AG04450 (cell line): ENCODE data around the gene CELF5. TPM values are rescaled to one million over a fixed set of nuclear protein-coding genes. Genes with fewer than 3 reads are reported as not detected.

ENCODE experiments used
- CTCF ChIA-PET: fragments of 300-600, 350-600 bp; formaldehyde crosslinking; extraction: SDS; loops from one replicate; lab custom pipeline; 2022; ENCODE audit warnings: antibody characterized with exemption, inconsistent platforms; lab: Charles Lee
- POLR2A ChIA-PET: fragments of 350-600 bp; formaldehyde crosslinking; extraction: SDS; loops from one replicate; lab custom pipeline; 2021; ENCODE audit warnings: antibody characterized with exemption, inconsistent platforms; lab: Yijun Ruan, JAX
- DNase-seq: peaks from one replicate; pipeline ENCODE4 v3.0.0-alpha.2; 2011; ENCODE audit warnings: low read depth, low spot score
- H3K27ac ChIP-seq: one replicate; pipeline ENCODE4 v1.5.1; 2012; ENCODE audit warnings: low read depth, low read length, control low read depth
- H3K27me3 ChIP-seq: one replicate; pipeline ENCODE4 v1.6.0; 2012; ENCODE audit warnings: low read length; ENCODE audit not compliant: control insufficient read depth, insufficient read depth
- H3K4me3 ChIP-seq: 2 replicates; pipeline ENCODE4 v1.5.1; 2011; ENCODE audit warnings: mild to moderate bottlenecking, low read depth, low read length, control low read depth
- H3K9me3 ChIP-seq: 2 replicates; pipeline ENCODE4 v1.5.1; 2012; ENCODE audit warnings: low read length; ENCODE audit not compliant: control insufficient read depth, insufficient read depth
- polyA plus RNA-seq: library from polyadenylated mRNA; depleted of rRNA; stranded (reverse); fragments of >200 nt; gene quantifications from 2 replicates; pipeline ENCODE4 v1.2.3, GENCODE V29; 2011; rRNA removed
- TF ChIP-seq, protein P1 (sequence below): IDR thresholded peaks from 2 replicates; pipeline ENCODE4 v1.5.1; 2011; ENCODE audit warnings: low read depth, low read length, control low read depth, inconsistent platforms

The CELF5 gene
- polyA plus RNA-seq, 1 experiment = not detected

DNA sequence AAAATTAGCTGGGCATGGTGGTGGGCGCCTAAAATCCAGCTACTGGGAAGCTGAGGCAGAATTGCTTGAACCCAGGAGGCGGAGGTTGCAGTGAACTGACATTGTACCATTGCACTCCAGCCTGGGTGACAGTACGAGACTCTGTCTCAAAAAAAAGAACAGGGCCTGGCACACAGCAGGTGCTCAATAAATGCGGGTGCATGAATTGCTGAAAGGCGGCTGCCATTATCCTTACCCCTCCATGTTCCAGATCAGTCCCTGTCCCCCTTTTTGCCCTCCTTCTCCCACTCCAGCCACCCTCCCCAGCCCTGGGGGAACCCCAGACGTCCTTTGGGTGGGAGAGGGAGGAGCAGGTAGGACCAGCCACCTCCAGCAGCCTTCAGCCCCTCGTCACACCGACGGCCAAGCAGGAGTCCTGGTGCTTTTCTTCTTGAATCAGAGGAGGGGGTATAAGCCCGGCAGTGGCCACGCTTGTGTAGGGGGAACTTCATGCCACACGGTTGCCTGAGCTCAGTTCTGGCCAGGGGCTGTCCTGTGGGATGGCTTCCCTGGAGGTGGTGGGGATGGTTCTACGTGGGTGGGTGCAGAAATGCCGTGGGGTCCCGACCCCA is 121.5 kb downstream of the CELF5 start:
- Histone ChIP-seq H3K27ac (peak overlapping the region; percentile 11), H3K9me3 (peaks cover 5% of the 10 kb centered on the region; the same call in 1 of the 2 replicates), H3K4me3 (no peak overlapping the region), H3K27me3 (no peaks in the 10 kb centered on the region)
- TF ChIP-seq, protein P1, sequence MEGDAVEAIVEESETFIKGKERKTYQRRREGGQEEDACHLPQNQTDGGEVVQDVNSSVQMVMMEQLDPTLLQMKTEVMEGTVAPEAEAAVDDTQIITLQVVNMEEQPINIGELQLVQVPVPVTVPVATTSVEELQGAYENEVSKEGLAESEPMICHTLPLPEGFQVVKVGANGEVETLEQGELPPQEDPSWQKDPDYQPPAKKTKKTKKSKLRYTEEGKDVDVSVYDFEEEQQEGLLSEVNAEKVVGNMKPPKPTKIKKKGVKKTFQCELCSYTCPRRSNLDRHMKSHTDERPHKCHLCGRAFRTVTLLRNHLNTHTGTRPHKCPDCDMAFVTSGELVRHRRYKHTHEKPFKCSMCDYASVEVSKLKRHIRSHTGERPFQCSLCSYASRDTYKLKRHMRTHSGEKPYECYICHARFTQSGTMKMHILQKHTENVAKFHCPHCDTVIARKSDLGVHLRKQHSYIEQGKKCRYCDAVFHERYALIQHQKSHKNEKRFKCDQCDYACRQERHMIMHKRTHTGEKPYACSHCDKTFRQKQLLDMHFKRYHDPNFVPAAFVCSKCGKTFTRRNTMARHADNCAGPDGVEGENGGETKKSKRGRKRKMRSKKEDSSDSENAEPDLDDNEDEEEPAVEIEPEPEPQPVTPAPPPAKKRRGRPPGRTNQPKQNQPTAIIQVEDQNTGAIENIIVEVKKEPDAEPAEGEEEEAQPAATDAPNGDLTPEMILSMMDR = no peak
- DNase-seq = no peak
- POLR2A ChIA-PET = no interaction called here
- CTCF ChIA-PET = no interaction called here

Other genes starting within 250 kb of the CELF5 start
- 0.51 and 0.72 TPM in 2 replicates for gene TLE6, start 247.1 kb upstream of the CELF5 start, polyA plus RNA-seq
- 0.47 and 0.82 TPM in 2 replicates for gene TLE2, start 195.4 kb upstream of the CELF5 start, polyA plus RNA-seq
- gene TLE5, start 162.2 kb upstream of the CELF5 start, polyA plus RNA-seq = 317 and 392 TPM in 2 replicates
- gene GNA11, start 130.3 kb upstream of the CELF5 start, polyA plus RNA-seq = 8.9 and 17.2 TPM in 2 replicates
- gene GNA15, start 88.6 kb upstream of the CELF5 start, polyA plus RNA-seq = not detected in 2 replicates
- gene S1PR4, start 45.9 kb upstream of the CELF5 start, polyA plus RNA-seq = not detected in 2 replicates
- 27.1 and 40.3 TPM in 2 replicates for gene NCLN, start 38.7 kb upstream of the CELF5 start, polyA plus RNA-seq
- gene NFIC, start 141.9 kb downstream of the CELF5 start, polyA plus RNA-seq = 3.9 and 7.7 TPM in 2 replicates